Sigmoid colon (tissue), 4 donors: ENCODE measurements around the gene CNKSR3.

Source experiments
- CTCF ChIP-seq, 4 experiments: fragments of 450-650 bp in 3 of 4; fragments of 200-600 bp in 1 of 4; IDR thresholded peaks; one replicate each; pipeline ENCODE4 v1.5.1; 2016 to 2019; ENCODE audit warnings: antibody characterized with exemption in 4 of 4, mild to moderate bottlenecking in 3 of 4, moderate library complexity in 2 of 4
- EP300 ChIP-seq, 4 donors: sonication (generic); formaldehyde crosslinking; IDR thresholded peaks; one replicate each; pipeline ENCODE4 v1.6.1; 2017; ENCODE audit warnings: antibody characterized with exemption in 4 of 4
- POLR2A ChIP-seq, 2 donors: fragments of 450-650 bp; IDR thresholded peaks; one replicate each; pipeline ENCODE4 v1.6.1; 2016; ENCODE audit warnings: antibody characterized with exemption in 2 of 2, mild to moderate bottlenecking in 2 of 2, moderate library complexity in 2 of 2
- POLR2AphosphoS5 ChIP-seq, 4 donors: sonication (generic); formaldehyde crosslinking; IDR thresholded peaks; one replicate each; pipeline ENCODE4 v1.6.1; 2017; ENCODE audit warnings: antibody characterized with exemption in 4 of 4

- TF ChIP-seq CTCF (IDR thresholded peaks at IDR 0.05), result no peak
- TF ChIP-seq POLR2A (IDR thresholded peaks at IDR 0.05), result no peak
- no peak for TF ChIP-seq POLR2AphosphoS5 (IDR thresholded peaks at IDR 0.05)
- no peak for TF ChIP-seq EP300 (IDR thresholded peaks at IDR 0.05)
These were observed 25.5 kb downstream of the CNKSR3 start for GRCh38 chr6:154484942-154485341.
